HG02571 (cell line): Measurements from ENCODE around the gene IDI1.

Experiments
- ATAC-seq: cut with Tn5 transposase; IDR thresholded peaks from one replicate; pipeline ENCODE4 v1.9.1; 2021; ENCODE audit warnings: mild to moderate bottlenecking, moderate library complexity; ENCODE audit not compliant: unreplicated experiment

The IDI1 gene

GRCh38 chr10:996031-996430, 52.9 kb downstream of the IDI1 start:
- no peak for ATAC-seq

GRCh38 chr10:995559-995926, 53.4 kb downstream of the IDI1 start:
- ATAC-seq: no peak

GRCh38 chr10:994836-995558, 53.9 kb downstream of the IDI1 start:
- ATAC-seq: no peak

GRCh38 chr10:992871-993270, 56.0 kb downstream of the IDI1 start:
- no peak for ATAC-seq

GRCh38 chr10:992467-992866, 56.5 kb downstream of the IDI1 start:
- no peak for ATAC-seq

GRCh38 chr10:990808-991207, 58.1 kb downstream of the IDI1 start:
- no peak for ATAC-seq
